K562 (cell line): ENCODE results near the gene FAM171A2. TPM values are rescaled to one million over a fixed set of nuclear protein-coding genes. Genes with fewer than 3 reads are reported as not detected.
A peak's percentile ranks its signal among the peaks of the same experiment; 100 is the strongest.

Experiments
- CXXC5 ChIP-seq: fragments of 250-450 bp; sonication (Bioruptor Pico); IDR thresholded peaks from 2 replicates; pipeline ENCODE4 v1.8.0; 2022; ENCODE audit warnings: inconsistent platforms, mild to moderate bottlenecking, moderate library complexity
- NR1H2 ChIP-seq: sonication (generic); formaldehyde crosslinking; IDR thresholded peaks from 2 replicates; pipeline ENCODE4 v1.4.0; 2020; ENCODE audit warnings: mild to moderate bottlenecking, missing genetic modification reagents
- RBM15 ChIP-seq: fragments of 200-400 bp; formaldehyde crosslinking; IDR thresholded peaks from 2 replicates; pipeline ENCODE4 v1.6.1; 2018; ENCODE audit warnings: mild to moderate bottlenecking, low read length, moderate library complexity; ENCODE audit not compliant: insufficient read depth
- RBM39 ChIP-seq: fragments of 200-400 bp; formaldehyde crosslinking; optimal IDR thresholded peaks from 2 replicates; pipeline ENCODE3; 2018; ENCODE audit warnings: low read depth, low read length
- SMARCC2 ChIP-seq: fragments of 450-650 bp; IDR thresholded peaks from 2 replicates; pipeline ENCODE4 v1.6.1; 2017; ENCODE audit warnings: antibody characterized with exemption, moderate library complexity, mild to moderate bottlenecking, low read depth
- TEAD2 ChIP-seq: fragments of 450-650 bp; IDR thresholded peaks from 2 replicates; pipeline ENCODE4 v1.6.1; 2016; ENCODE audit warnings: missing genetic modification characterization, control low read depth, missing compliant biosample characterization
- XRCC5 ChIP-seq: fragments of 200-400 bp; formaldehyde crosslinking; IDR thresholded peaks from 2 replicates; pipeline ENCODE4 v1.6.1; 2017; ENCODE audit warnings: low read depth, mild to moderate bottlenecking, low read length
- ZNF561 ChIP-seq: fragments of 450-650 bp; formaldehyde crosslinking; conservative IDR thresholded peaks from 2 replicates; pipeline ENCODE4 v1.4.0; 2020; ENCODE audit warnings: mild to moderate bottlenecking, moderate library complexity
- polyA plus RNA-seq, 8 experiments: library from polyadenylated mRNA; depleted of rRNA in 4 of 8; stranded (reverse) in 5 of 8; unstranded in 3 of 8; fragments of >200 nt; fragmentation: Nextera tagmentation in 2 of 8; fragmentation: Illumina TruSeq in 1 of 8; extraction: Ambion mirVana in 2 of 8; extraction: Trizol in 1 of 8; gene quantifications; 2 replicates each; pipeline versions ENCODE4 v1.2.1 to v1.2.3, GENCODE V29; 2011 to 2014; ENCODE audit warnings: inconsistent platforms in 1 of 8, missing spikeins in 1 of 8
- total RNA-seq, 7 experiments: library from RNA; depleted of rRNA in 6 of 7; stranded (reverse); fragments of >200 nt in 6 of 7; fragmentation: Illumina TruSeq in 2 of 7; extraction: Trizol in 2 of 7; gene quantifications; 2 replicates each; pipeline versions ENCODE4 v1.2.1 to v1.2.3, GENCODE V29; 2011 to 2021; ENCODE audit warnings: low replicate concordance in 1 of 7
- TF ChIP-seq, protein P1 (sequence below): fragments of 250-450 bp; sonication (Bioruptor Pico); IDR thresholded peaks from 2 replicates; pipeline ENCODE4 v1.4.0; 2020; ENCODE audit warnings: mild to moderate bottlenecking, moderate library complexity
- TF ChIP-seq, protein P2 (sequence below): fragments of 250-450 bp; sonication (Bioruptor Pico); IDR thresholded peaks from 2 replicates; pipeline ENCODE4 v1.5.0; 2021
- TF ChIP-seq, protein P3 (sequence below): fragments of 250-450 bp; sonication (Bioruptor Pico); IDR thresholded peaks from 2 replicates; pipeline ENCODE4 v1.5.0; 2022; ENCODE audit warnings: mild to moderate bottlenecking
- TF ChIP-seq, protein P4 (sequence below): sonication (generic); formaldehyde crosslinking; IDR thresholded peaks from 2 replicates; pipeline ENCODE4 v1.8.0; 2022; ENCODE audit warnings: mild to moderate bottlenecking, missing genetic modification reagents, borderline replicate concordance
- TF ChIP-seq, protein P5 (sequence below), 2 experiments: fragments of 450-650 bp; IDR thresholded peaks; 2 replicates each; pipeline ENCODE4 v1.6.1; 2016

The FAM171A2 gene
- total and polyA plus RNA-seq, 9 of the 15 experiments (the other 6 are each of a cell fraction or from before 2014, with no cell fraction given): 0.10 to 10.2 (median 2.0) TPM; not detected in 1

DNA sequence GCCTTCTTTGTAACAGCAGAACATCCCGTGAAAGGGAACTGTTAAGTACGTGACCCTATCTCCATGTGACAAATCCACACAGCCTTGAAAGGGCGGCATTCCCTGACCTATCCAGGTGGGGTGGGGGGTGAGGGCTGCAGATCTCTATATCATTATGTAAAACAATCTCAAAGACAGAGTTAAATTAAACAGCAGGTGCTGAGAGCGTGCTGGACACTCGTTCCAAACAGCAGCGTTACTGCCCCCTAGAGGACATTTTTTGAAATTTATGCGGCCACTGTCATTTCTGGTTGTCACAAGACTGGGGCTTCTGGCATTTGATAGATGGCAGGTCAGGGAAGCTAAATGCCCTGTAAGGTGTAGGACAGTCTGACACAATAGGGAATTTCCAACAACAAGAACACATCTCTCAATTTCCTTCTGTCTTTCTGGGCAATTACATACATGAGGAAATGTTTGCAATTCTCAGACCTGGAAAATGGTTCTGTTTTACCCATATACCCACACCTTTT, 32.3 kb downstream of the FAM171A2 start (continued):
- TF ChIP-seq NR1H2 (CRISPR knock-in tag): no peak
- TF ChIP-seq, protein P1, sequence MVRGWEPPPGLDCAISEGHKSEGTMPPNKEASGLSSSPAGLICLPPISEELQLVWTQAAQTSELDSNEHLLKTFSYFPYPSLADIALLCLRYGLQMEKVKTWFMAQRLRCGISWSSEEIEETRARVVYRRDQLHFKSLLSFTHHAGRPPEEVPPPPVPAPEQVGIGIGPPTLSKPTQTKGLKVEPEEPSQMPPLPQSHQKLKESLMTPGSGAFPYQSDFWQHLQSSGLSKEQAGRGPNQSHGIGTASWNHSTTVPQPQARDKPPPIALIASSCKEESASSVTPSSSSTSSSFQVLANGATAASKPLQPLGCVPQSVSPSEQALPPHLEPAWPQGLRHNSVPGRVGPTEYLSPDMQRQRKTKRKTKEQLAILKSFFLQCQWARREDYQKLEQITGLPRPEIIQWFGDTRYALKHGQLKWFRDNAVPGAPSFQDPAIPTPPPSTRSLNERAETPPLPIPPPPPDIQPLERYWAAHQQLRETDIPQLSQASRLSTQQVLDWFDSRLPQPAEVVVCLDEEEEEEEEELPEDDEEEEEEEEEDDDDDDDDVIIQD (CRISPR knock-in tag): no peak
- TF ChIP-seq, protein P2, sequence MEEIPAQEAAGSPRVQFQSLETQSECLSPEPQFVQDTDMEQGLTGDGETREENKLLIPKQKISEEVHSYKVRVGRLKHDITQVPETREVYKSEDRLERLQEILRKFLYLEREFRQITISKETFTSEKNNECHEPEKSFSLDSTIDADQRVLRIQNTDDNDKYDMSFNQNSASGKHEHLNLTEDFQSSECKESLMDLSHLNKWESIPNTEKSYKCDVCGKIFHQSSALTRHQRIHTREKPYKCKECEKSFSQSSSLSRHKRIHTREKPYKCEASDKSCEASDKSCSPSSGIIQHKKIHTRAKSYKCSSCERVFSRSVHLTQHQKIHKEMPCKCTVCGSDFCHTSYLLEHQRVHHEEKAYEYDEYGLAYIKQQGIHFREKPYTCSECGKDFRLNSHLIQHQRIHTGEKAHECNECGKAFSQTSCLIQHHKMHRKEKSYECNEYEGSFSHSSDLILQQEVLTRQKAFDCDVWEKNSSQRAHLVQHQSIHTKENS (CRISPR knock-in tag): no peak
- TF ChIP-seq TEAD2 (tag): no peak
- TF ChIP-seq, protein P3, sequence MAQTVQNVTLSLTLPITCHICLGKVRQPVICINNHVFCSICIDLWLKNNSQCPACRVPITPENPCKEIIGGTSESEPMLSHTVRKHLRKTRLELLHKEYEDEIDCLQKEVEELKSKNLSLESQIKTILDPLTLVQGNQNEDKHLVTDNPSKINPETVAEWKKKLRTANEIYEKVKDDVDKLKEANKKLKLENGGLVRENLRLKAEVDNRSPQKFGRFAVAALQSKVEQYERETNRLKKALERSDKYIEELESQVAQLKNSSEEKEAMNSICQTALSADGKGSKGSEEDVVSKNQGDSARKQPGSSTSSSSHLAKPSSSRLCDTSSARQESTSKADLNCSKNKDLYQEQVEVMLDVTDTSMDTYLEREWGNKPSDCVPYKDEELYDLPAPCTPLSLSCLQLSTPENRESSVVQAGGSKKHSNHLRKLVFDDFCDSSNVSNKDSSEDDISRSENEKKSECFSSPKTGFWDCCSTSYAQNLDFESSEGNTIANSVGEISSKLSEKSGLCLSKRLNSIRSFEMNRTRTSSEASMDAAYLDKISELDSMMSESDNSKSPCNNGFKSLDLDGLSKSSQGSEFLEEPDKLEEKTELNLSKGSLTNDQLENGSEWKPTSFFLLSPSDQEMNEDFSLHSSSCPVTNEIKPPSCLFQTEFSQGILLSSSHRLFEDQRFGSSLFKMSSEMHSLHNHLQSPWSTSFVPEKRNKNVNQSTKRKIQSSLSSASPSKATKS (CRISPR knock-in tag): no peak
- TF ChIP-seq, protein P4, sequence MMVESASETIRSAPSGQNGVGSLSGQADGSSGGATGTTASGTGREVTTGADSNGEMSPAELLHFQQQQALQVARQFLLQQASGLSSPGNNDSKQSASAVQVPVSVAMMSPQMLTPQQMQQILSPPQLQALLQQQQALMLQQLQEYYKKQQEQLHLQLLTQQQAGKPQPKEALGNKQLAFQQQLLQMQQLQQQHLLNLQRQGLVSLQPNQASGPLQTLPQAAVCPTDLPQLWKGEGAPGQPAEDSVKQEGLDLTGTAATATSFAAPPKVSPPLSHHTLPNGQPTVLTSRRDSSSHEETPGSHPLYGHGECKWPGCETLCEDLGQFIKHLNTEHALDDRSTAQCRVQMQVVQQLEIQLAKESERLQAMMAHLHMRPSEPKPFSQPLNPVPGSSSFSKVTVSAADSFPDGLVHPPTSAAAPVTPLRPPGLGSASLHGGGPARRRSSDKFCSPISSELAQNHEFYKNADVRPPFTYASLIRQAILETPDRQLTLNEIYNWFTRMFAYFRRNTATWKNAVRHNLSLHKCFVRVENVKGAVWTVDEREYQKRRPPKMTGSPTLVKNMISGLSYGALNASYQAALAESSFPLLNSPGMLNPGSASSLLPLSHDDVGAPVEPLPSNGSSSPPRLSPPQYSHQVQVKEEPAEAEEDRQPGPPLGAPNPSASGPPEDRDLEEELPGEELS (CRISPR knock-in tag): 0 out of 2 replicates have a peak, but pooled peaks have one; percentile 31
- TF ChIP-seq, protein P5, sequence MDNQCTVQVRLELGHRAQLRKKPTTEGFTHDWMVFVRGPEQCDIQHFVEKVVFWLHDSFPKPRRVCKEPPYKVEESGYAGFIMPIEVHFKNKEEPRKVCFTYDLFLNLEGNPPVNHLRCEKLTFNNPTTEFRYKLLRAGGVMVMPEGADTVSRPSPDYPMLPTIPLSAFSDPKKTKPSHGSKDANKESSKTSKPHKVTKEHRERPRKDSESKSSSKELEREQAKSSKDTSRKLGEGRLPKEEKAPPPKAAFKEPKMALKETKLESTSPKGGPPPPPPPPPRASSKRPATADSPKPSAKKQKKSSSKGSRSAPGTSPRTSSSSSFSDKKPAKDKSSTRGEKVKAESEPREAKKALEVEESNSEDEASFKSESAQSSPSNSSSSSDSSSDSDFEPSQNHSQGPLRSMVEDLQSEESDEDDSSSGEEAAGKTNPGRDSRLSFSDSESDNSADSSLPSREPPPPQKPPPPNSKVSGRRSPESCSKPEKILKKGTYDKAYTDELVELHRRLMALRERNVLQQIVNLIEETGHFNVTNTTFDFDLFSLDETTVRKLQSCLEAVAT (IDR thresholded peaks at IDR 0.05): no peak
- TF ChIP-seq XRCC5: peak; percentile 58; the same call in 1 of the 2 replicates
- TF ChIP-seq SMARCC2: no peak
- no peak for TF ChIP-seq RBM15
- no peak for TF ChIP-seq CXXC5 (CRISPR knock-in tag)
- no peak for TF ChIP-seq RBM39
- TF ChIP-seq ZNF561: no peak
